Tibial nerve (tissue), 4 donors: ENCODE data around the gene PLK4.

Experiments used
- CTCF ChIP-seq, 5 experiments: fragments of 200-600 bp in 3 of 5; fragments of 450-650 bp in 2 of 5; sonication (generic) in 3 of 5; IDR thresholded peaks; one replicate each; pipeline ENCODE4 v1.5.1; 2016 to 2019; ENCODE audit warnings: antibody characterized with exemption in 5 of 5, mild to moderate bottlenecking in 3 of 5, moderate library complexity in 2 of 5
- EP300 ChIP-seq, 2 donors: sonication (generic); formaldehyde crosslinking; IDR thresholded peaks; one replicate each; pipeline ENCODE4 v1.6.1; 2017; ENCODE audit warnings: antibody characterized with exemption in 2 of 2, mild to moderate bottlenecking in 1 of 2
- POLR2A ChIP-seq, 2 donors: fragments of 450-650 bp; IDR thresholded peaks; one replicate each; pipeline ENCODE4 v1.6.1; 2017; ENCODE audit warnings: antibody characterized with exemption in 2 of 2, mild to moderate bottlenecking in 2 of 2, moderate library complexity in 2 of 2

GRCh38 chr4:127844601-127845116 lies 36.0 kb upstream of the PLK4 start:
- TF ChIP-seq CTCF (IDR thresholded peaks at IDR 0.05), result no peak
- no peak for TF ChIP-seq POLR2A (IDR thresholded peaks at IDR 0.05)
- TF ChIP-seq EP300 (IDR thresholded peaks at IDR 0.05), result no peak
